SIG-M5 treated with dmso at 0.1 percent for 504 hours (cell line): ENCODE results near the gene OTUD5.

ENCODE experiments used
- DNase-seq: peaks from one replicate; lab custom pipeline; 2025; ENCODE audit not compliant: unreplicated experiment; lab: John Stamatoyannopoulos, UW

The OTUD5 gene

DNA sequence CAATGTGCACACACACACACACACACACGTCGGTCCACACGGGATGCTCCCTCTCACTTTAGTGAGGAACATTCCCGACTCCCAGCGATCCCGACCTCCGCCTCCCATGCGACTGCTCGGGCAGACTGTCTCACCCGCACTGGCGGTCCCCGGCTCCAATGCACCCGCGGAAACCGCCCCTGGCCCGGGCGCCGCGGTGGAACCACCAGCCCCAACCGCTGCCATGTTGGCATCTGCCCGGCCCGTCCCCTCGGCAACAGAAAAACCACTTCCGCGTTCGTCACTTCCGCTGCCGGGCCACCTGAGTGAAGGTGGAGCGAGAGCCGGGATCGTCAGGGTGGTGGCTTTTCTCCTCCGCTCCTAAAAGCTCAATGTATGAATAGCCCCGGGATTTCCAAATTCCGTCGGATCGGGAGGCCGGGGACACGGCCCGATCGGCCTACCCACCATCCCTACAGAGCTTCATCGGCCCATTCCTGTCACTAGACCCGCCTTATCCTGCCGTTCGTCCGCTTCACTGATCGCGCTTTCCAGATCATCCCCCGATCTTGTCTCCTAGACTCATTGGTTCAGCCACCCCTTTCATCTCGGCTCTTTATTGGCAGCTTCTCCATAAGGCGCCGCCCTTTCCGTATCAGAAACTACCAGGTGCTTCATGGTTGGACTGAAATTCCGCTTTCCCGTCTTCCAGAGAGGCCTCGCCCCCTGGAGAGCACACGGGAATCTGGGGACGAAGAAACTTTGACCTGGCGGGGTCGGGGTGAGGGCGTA lies 45.8 kb downstream of the OTUD5 start, which contains the start of gene SLC35A2:
TSS of gene SLC35A2 (minus strand) at position 235 of the 771 bp plus-strand sequence. CDS start at position 225, 10 bp downstream.
- peak; percentile 80 for DNase-seq

GRCh38 chrX:48910926-48911411 lies 46.4 kb downstream of the OTUD5 start:
- peak; percentile 25 for DNase-seq

- no peak for DNase-seq
Measured at GRCh38 chrX:48909703-48910294, 47.6 kb downstream of the OTUD5 start.

- DNase-seq: peak; percentile 28
Measured at GRCh38 chrX:48908600-48908999, 48.8 kb downstream of the OTUD5 start.

DNA sequence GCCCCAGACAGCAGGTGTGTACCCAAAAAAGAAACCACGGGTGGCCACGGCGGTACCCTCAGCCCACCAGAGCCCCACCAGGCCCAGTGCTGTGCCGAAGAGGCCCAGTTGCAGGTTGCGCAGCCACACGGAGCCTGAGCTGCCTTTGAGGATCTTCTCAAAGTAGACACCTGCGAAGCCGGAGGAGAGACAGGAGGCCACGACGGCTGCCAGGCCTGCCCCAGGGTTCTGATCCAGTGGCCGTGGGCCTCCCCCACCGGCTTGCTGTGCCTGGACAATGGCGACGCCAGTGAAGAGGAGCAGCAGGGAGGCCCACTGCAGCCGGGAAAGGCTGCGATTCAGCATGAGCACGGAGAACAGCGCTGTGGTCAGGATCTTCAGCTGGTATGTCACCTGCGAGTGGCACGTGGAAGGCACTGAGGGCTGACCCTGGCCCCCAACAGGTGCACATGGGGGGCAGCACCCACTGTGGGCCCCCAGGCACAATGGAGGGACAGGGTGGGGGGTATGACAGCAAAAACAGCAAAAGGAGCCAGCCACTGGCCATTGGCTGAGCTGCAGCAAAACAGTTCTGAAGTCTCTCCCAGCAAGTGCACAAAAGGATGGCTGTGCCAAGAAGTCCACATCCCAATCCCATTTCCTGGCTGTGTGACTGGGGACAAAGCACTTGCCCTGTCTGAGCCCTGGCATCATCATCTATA lies 52.2 kb downstream of the OTUD5 start:
- no peak for DNase-seq

GRCh38 chrX:48904626-48905025 lies 52.8 kb downstream of the OTUD5 start:
- DNase-seq: no peak

GRCh38 chrX:48904180-48904579 lies 53.2 kb downstream of the OTUD5 start:
- DNase-seq: no peak

DNA sequence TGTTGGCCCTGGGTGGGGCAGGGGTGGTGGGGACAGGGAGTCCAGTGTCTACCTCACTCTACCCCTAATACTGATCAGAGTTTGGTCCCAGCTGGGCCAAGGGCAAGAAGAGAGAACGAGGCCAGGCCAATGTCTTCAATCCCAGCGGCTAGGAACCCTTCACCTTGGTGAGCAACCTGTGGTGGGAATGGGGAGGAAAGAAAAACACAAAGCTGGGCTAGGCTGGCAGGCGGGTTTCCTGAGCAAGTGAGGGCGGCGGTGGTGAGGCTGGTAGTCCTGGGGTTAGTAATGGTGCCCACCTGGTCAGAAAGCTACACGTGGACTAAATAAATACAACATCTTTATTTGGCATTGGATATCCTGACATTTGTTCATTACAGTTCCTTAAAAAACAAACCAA lies 54.1 kb downstream of the OTUD5 start:
- no peak for DNase-seq

DNA sequence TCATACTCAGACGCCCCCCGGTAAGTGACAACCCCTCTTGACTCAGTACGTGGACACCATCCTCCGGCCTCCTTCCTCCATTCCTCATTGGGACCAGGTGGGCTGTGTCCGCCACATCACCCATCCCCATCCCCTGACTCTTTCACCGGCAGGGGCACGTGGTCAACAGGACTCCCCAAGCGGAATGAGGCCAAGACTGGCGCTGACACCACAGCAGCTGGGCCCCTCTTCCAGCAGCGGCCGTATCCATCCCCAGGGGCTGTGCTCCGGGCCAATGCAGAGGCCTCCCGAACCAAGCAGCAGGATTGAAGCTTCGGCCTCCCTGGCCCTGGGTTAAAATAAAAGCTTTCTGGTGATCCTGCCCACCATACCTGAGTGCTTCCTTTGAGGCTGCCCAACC lies 54.6 kb downstream of the OTUD5 start:
- DNase-seq: no peak

DNA sequence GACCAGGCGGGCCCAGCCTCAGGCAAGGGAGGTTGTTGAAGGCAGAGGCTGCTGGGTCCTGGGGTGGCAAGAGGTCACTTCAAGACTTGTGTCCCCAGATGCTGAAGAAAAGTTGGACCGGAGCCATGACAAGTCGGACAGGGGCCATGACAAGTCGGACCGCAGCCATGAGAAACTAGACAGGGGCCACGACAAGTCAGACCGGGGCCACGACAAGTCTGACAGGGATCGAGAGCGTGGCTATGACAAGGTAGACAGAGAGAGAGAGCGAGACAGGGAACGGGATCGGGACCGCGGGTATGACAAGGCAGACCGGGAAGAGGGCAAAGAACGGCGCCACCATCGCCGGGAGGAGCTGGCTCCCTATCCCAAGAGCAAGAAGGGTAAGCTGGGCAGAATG lies 55.3 kb downstream of the OTUD5 start:
- DNase-seq: no peak

DNA sequence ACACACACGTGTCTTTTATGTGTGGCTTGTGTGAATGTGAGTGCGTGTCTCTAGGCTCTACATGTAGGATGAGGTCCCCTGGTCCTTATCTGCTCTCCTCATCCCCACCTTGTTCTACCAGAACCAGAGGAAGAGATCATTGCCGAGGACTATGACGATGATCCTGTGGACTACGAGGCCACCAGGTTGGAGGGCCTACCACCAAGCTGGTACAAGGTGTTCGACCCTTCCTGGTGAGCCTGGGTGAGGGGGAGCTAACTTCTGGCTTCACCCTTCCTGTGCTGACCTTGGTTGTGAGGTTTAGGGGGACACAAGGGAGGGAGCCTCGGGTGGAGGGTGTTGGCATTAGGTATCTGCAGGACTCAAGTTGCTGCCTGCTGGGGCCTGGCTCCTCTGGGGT lies 56.3 kb downstream of the OTUD5 start:
- no peak for DNase-seq

GRCh38 chrX:48899078-48899410 lies 58.4 kb downstream of the OTUD5 start:
- DNase-seq: no peak

GRCh38 chrX:48897625-48898306 lies 59.6 kb downstream of the OTUD5 start, which contains the start of the genes PQBP1 and TIMM17B:
Gene PQBP1 (plus strand): TSS chrX:48897930. CDS start chrX:48898510, 580 bp downstream.
Gene TIMM17B (minus strand): TSS chrX:48897768. CDS start chrX:48897749, 19 bp downstream.
- peak; percentile 95 for DNase-seq

GRCh38 chrX:48897157-48897624 lies 60.2 kb downstream of the OTUD5 start:
- DNase-seq: peak; percentile 62

DNA sequence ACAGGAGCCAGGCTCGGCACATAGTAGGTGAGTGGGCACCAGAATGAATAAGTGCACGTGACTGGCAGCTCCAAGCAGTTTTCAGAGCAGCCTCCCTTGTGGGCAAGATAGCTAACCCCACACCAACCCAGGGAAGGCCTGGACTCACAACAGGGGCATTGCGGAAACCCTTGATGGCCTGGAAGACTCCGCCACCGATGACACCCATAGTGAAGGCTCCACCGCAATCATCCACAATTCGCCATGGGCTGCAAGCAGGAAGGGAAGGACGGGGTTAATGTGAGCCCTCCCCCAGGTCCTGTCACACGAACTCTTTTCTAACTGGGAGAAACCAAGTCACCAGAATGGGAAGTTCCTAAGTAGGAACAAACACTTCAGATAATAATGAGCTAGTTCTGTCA lies 60.8 kb downstream of the OTUD5 start:
- peak; percentile 37 for DNase-seq

DNA sequence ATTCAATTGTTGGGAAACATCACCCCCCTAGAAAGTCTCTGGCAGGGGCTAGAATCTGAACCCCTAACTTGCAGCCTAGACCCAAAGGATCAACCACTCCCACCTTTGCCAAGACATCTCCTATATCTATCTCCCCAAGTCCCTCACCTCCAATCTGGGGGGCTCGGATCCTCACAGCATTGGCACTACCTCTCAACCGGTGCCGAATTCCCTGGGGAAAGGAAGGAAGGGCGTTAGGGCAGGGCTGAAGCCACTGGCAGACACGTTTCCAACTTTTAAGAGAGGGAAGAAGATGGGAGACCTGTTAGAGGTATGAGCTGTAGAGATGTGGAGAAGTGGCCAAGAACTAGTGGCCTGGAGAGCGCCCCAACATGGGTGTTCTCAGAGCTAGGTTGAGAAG lies 62.5 kb downstream of the OTUD5 start:
- DNase-seq: no peak

DNA sequence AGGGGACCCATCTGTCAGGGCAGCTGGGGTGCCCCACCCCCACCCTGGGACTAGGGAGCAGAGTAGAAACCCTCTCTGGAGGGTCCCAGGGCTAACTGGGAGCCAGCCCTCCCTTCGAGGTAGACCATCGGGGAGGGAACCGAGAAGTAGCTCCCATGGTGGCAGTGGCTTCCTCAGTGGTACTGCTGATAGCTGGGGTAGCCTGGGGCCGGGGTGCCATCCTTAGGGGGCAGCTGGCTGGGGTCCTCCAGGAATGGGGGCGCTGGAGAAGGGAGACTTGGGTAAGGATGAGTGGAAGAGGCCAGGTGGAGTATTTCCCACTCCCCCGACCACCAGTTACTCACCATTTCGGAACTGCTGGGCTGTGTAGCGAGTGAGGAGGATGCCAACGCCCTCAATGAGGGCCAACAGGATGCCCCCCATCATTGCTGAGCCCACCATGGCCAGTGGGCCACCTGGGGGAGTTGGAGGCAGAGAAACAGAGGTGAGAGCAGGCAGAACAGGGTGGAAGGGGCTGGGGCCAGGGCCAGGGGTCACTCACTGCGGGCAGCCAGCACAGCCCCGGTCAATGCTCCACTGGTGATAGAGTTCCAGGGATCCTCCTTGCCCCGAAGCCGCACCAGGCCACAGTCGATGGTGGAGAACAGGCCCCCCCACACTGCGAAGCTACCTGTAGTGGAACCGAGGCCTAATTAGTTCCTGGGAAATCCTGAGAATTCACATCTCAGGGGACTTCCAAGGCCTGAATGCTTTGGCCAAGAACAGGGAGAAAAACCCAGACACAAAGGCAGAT lies 63.7 kb downstream of the OTUD5 start:
- no peak for DNase-seq

DNA sequence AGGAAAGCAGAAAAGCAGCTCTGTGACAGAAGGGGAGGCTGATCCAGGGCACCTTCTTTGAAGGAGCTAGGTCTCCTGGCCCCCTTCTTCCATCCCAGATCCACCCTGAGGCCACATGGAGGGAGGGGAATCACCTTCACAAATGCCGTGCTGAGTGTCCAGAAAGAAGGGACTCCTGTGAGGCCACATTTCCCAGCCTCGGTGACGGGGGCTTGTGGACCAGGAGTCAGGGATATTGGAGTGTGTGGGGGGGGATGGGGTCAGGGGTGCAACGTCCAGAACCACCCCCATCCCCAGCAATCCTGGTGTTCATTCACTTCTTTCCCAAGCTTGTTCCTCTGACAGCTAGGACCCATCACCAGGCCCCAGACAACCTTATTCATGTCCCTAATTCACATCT lies 64.5 kb downstream of the OTUD5 start:
- DNase-seq: no peak

GRCh38 chrX:48891402-48892288 lies 65.8 kb downstream of the OTUD5 start:
- DNase-seq: peak; percentile 69
